AG09309 (cell line): Measurements from ENCODE around the gene FBXO21.
A peak's percentile ranks its signal among the peaks of the same experiment; 100 is the strongest.

Experiments
- DNase-seq: peaks from one replicate; pipeline ENCODE4 v3.0.0-alpha.2; 2010; ENCODE audit warnings: low read depth
- H3K4me3 ChIP-seq: 2 replicates; pipeline ENCODE4 v1.5.1; 2011; ENCODE audit warnings: mild to moderate bottlenecking, low read depth, low read length, moderate library complexity; ENCODE audit not compliant: control insufficient read depth
- TF ChIP-seq, protein P1 (sequence below): IDR thresholded peaks from 2 replicates; pipeline ENCODE4 v1.5.1; 2011; ENCODE audit warnings: mild to moderate bottlenecking, low read depth, low read length, inconsistent platforms; ENCODE audit not compliant: insufficient read depth, control insufficient read depth; ENCODE audit errors: missing control alignments

FBXO21 gene

DNA sequence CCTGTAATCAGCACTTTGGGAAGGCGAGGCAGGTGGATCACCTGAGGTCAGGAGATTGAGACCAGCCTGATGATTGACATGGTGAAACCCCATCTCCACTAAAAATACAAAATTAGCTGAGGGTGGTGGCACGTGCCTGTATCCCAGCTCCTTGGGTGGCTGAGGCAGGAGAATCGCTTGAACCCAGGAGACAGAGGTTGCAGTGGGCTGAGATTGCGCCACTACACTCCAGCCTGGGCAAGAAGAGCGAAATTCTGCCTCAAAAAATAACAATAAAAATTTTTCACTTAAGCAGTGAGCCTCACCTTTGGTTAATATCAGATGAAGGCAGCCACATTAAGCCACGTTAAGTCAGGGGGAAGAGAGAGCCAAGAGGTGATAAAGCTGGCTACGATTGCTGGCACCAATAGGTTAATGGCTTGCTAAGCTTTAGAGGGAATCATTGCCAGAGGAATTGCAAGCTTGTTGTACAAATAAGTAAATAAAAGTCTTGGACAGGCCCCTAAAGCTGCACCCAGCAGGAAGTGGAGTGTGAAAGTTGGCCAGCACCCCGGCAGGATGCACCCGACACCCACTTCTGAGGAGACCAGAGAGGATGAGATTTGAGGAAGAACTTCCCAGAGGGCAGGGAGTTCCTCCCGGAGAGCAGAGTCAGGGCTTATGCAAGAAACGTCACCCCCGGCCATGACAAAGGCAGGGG is 49.7 kb downstream of the FBXO21 start:
- DNase-seq: no peak
- no peak overlapping the region for H3K4me3 ChIP-seq
- TF ChIP-seq, protein P1, sequence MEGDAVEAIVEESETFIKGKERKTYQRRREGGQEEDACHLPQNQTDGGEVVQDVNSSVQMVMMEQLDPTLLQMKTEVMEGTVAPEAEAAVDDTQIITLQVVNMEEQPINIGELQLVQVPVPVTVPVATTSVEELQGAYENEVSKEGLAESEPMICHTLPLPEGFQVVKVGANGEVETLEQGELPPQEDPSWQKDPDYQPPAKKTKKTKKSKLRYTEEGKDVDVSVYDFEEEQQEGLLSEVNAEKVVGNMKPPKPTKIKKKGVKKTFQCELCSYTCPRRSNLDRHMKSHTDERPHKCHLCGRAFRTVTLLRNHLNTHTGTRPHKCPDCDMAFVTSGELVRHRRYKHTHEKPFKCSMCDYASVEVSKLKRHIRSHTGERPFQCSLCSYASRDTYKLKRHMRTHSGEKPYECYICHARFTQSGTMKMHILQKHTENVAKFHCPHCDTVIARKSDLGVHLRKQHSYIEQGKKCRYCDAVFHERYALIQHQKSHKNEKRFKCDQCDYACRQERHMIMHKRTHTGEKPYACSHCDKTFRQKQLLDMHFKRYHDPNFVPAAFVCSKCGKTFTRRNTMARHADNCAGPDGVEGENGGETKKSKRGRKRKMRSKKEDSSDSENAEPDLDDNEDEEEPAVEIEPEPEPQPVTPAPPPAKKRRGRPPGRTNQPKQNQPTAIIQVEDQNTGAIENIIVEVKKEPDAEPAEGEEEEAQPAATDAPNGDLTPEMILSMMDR: no peak

DNA sequence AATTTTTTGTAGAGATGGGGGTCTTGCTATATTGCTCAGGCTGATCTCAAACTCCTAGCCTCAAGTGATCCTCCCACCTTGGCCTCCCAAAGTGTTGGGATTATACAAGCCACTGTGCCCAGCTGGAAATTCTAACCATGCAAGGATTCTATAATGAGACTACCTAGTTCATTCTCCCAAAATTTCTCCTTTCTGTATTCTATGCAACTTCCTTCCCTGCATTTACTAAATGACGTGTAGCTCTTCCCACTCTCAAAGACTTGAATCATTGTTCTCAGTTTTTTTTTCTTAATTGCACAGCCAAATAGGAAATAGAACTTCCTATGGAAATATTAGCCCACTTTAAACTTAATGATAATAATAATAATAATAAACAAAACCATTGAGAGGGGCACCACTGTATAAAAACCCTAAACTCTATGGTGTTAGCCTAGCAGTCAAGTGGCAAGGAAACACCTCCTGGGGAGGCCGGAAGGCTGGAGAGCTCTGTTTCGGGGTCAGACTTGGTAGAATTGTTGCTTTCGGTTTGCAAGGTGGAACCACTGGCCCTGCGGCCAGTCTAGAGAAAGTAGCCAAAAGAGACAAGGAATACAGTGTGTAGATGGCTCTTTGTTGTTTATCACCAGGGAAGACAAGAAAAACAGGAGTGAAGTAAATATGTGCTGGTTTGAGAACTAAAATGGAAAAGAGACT is 51.1 kb downstream of the FBXO21 start:
- TF ChIP-seq, protein P1: no peak
- no peak for DNase-seq
- H3K4me3 ChIP-seq: no peak overlapping the region

DNA sequence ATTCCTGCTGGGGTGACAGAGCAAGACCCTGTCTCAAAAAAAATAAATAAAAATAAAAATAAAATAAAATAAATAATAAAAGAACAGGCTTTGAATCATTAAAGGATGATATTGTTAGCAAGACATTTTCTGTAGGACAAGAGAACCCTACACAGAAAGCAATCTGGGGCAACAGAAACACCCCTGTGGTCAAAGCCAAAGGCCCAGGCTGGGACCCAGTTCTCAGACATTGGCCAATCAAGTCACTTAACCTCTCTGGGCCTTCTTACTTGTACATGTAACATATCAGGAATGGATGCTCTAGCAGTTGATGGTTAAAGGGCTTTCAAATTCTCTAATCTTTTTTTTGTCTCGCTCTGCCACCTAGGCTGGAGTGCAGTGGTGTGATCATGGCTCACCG is 55.5 kb downstream of the FBXO21 start:
- TF ChIP-seq, protein P1: no peak
- no peak overlapping the region for H3K4me3 ChIP-seq
- DNase-seq: no peak

DNA sequence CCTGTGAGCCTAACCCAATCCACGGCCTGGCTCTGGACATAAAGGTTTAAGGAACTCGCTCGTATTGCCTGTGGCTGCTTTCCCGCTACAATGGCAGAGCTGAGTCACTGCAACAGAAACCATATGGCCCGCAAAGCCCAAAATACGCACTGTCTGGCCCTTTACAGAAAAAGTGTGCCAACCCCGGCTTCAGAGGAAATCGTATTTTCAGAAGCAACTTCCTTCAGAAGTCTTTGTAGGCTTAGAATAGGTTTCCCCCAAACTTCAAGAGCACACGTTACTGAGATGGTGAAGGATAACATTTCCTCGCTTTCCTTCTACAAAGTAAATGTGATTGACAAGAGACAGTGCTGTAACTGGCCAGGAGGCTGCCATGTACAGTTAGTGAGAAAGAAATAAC is 56.2 kb downstream of the FBXO21 start:
- peak; percentile 16 for DNase-seq
- no peak overlapping the region for H3K4me3 ChIP-seq
- TF ChIP-seq, protein P1: no peak

DNA sequence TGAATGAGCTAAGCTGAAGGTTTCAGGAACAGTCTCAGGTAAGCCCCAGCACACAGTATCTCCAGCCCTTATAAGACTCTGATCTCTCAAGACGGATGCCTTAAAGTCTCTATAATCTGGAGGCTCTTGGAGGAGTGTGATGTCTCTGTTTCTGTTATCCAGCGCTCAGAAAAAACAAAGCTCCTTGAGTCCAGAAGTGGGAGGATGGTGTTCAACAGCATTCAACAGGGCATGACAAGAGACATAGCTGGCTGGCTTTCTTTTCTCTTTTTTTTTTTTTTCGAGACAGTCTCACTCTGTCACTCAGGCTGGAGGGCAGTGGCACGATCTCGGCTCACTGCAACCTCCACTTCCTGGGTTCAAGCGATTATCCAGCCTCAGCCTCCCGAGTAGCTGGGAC is 59.5 kb downstream of the FBXO21 start:
- TF ChIP-seq, protein P1: no peak
- no peak for DNase-seq
- no peak overlapping the region for H3K4me3 ChIP-seq

DNA sequence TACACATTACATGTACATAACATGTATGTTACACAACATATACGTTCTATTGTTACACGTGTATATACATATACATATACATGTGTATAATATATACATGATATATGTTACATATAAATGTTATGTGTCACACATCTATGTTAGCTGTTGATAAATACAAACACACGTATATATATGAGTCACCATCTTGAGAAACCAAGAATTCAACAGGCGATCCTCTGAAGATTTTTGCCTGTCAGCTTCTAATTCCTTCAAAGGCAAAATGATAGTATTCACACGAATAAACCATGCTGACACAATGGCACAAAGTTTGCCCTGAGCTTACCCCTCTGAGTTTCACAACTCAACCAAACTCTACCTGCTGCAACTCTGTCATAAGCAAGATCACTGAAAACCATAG is 60.9 kb downstream of the FBXO21 start:
- no peak for DNase-seq
- H3K4me3 ChIP-seq: no peak overlapping the region
- TF ChIP-seq, protein P1: no peak
